ENCODE results near the gene ACOT2.
"Not testable (repeated sequence)": the region's sequence is repeated elsewhere in the genome, so short reads cannot be mapped to it uniquely, and the experiment has no call there.

ACOT2 gene, protein sequence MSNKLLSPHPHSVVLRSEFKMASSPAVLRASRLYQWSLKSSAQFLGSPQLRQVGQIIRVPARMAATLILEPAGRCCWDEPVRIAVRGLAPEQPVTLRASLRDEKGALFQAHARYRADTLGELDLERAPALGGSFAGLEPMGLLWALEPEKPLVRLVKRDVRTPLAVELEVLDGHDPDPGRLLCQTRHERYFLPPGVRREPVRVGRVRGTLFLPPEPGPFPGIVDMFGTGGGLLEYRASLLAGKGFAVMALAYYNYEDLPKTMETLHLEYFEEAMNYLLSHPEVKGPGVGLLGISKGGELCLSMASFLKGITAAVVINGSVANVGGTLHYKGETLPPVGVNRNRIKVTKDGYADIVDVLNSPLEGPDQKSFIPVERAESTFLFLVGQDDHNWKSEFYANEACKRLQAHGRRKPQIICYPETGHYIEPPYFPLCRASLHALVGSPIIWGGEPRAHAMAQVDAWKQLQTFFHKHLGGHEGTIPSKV

GRCh38 chr14:73569185-73569958 is at the start of gene ACOT2:
Gene ACOT2, plus strand, starts transcription at chr14:73569213. Its CDS starts 28 bp downstream, at chr14:73569241.
- not testable (repeated sequence) for H3K9me3 Mint-ChIP-seq; H3K27me3 Mint-ChIP-seq (ENCODE audit: low read depth)
- Mint-ChIP-seq H3K4me1 (ENCODE audit: low read depth) (peaks cover 32% of the 10 kb centered on the region), H3K4me3 (peak within 1 kb of the TSS; percentile 91), H3K27ac (peak within 1 kb of the TSS; percentile 92), H3K36me3 (ENCODE audit: low read depth) (peaks cover 26% of the 10 kb centered on the region)

DNA sequence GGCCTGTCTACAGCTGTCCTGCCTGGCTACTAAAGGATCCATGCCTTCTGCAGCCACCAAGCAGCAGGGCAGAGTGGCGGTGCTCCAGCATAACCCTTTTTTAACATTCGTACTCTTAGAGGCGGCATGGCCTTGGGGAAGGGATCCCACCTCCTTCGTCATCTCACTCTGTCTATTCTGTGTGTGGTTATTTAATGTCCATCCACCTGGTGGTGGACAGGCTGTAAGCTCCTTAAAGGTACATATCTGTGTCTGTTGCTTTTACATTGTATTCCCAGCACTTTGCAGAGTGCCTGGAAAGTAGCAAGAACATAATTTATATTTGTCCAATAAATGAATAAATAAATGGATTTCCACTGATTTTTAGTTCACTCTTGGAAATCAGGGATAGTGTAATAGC is 47.8 kb upstream of the ACOT2 start:
- H3K4me3 Mint-ChIP-seq = no peak overlapping the region
- H3K9me3 Mint-ChIP-seq = no peaks in the 10 kb centered on the region
- H3K4me1 Mint-ChIP-seq (ENCODE audit: low read depth) = no peaks in the 10 kb centered on the region
- no peaks in the 10 kb centered on the region for H3K36me3 Mint-ChIP-seq (ENCODE audit: low read depth)
- H3K27me3 Mint-ChIP-seq (ENCODE audit: low read depth) = no peaks in the 10 kb centered on the region
- H3K27ac Mint-ChIP-seq = no peak overlapping the region

- no peaks in the 10 kb centered on the region for H3K36me3 Mint-ChIP-seq (ENCODE audit: low read depth)
- no peaks in the 10 kb centered on the region for H3K27me3 Mint-ChIP-seq (ENCODE audit: low read depth)
- no peak overlapping the region for H3K4me3 Mint-ChIP-seq
- H3K4me1 Mint-ChIP-seq (ENCODE audit: low read depth) = no peaks in the 10 kb centered on the region
- no peak overlapping the region for H3K27ac Mint-ChIP-seq
- no peaks in the 10 kb centered on the region for H3K9me3 Mint-ChIP-seq
Measured at GRCh38 chr14:73524493-73524892, 44.5 kb upstream of the ACOT2 start.

GRCh38 chr14:73526036-73526984 is 42.7 kb upstream of the ACOT2 start:
- Mint-ChIP-seq H3K4me1 (ENCODE audit: low read depth) (no peaks in the 10 kb centered on the region), H3K36me3 (ENCODE audit: low read depth) (no peaks in the 10 kb centered on the region), H3K27me3 (ENCODE audit: low read depth) (no peaks in the 10 kb centered on the region)

DNA sequence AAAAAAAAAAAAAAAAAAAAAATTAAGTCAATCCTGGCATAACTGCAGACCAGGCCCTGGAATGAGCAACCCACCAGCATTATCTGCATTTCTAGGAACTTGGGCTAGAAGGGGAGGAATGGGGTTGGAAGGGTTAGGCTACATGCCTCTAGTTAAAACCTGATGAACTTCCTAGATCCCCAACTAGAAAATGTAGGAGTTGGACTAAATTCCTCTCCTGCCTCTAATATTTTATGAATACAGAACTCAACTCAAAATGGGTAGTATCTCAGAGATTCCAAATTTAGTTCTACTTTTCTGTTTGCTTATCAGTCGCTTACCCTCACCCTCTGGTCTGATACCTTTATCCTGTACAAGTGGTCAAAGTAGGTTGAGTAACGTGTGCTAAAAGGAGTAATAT is 39.7 kb upstream of the ACOT2 start:
- H3K4me1 Mint-ChIP-seq (ENCODE audit: low read depth); H3K4me3 Mint-ChIP-seq; H3K27me3 Mint-ChIP-seq (ENCODE audit: low read depth); H3K9me3 Mint-ChIP-seq; H3K36me3 Mint-ChIP-seq (ENCODE audit: low read depth); H3K27ac Mint-ChIP-seq: not testable (repeated sequence)

More at GRCh38 chr14:73526036-73526984, 42.7 kb upstream of the ACOT2 start:
- no peaks in the 10 kb centered on the region for H3K9me3 Mint-ChIP-seq
- no peak overlapping the region for H3K27ac Mint-ChIP-seq
- H3K4me3 Mint-ChIP-seq = no peak overlapping the region

- not testable (repeated sequence) for H3K4me1 Mint-ChIP-seq (ENCODE audit: low read depth); H3K9me3 Mint-ChIP-seq; H3K27ac Mint-ChIP-seq; H3K36me3 Mint-ChIP-seq (ENCODE audit: low read depth); H3K4me3 Mint-ChIP-seq
- peaks cover 10% of the 10 kb centered on the region for H3K27me3 Mint-ChIP-seq (ENCODE audit: low read depth)
Measured at GRCh38 chr14:73531971-73532370, 37.0 kb upstream of the ACOT2 start.

DNA sequence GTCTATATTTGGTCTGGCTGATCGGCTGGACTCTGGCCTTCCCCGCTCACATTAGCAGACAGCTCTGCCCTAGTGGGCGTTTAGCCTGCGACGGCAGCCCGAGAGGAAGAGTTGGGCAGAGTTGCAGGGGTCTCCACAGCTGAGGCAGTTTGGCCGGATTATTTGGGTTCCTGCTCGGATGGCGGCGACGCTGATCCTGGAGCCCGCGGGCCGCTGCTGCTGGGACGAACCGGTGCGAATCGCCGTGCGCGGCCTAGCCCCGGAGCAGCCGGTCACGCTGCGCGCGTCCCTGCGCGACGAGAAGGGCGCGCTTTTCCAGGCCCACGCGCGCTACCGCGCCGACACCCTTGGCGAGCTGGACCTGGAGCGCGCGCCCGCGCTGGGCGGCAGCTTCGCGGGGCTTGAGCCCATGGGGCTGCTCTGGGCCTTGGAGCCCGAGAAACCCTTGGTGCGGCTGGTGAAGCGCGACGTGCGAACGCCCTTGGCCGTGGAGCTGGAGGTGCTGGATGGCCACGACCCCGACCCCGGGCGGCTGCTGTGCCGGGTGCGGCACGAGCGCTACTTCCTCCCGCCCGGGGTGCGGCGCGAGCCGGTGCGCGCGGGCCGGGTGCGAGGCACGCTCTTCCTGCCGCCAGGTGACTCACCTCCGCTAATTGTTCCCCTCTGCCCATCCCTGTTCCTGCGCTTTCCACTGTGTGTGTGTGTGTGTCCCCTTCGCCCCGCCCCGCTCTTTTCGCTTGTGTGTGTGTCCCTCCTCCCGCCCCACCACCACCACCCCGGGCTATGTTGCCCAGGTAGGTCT is 31.6 kb upstream of the ACOT2 start:
- Mint-ChIP-seq H3K4me3 (peak overlapping the region; percentile 34), H3K27me3 (ENCODE audit: low read depth) (peaks cover 14% of the 10 kb centered on the region)
- H3K9me3 Mint-ChIP-seq; H3K36me3 Mint-ChIP-seq (ENCODE audit: low read depth); H3K27ac Mint-ChIP-seq; H3K4me1 Mint-ChIP-seq (ENCODE audit: low read depth): not testable (repeated sequence)

GRCh38 chr14:73539017-73539416 is 30.0 kb upstream of the ACOT2 start:
- H3K4me1 Mint-ChIP-seq (ENCODE audit: low read depth); H3K9me3 Mint-ChIP-seq; H3K36me3 Mint-ChIP-seq (ENCODE audit: low read depth); H3K27ac Mint-ChIP-seq; H3K4me3 Mint-ChIP-seq: not testable (repeated sequence)
- H3K27me3 Mint-ChIP-seq (ENCODE audit: low read depth) = peaks cover 14% of the 10 kb centered on the region

- H3K36me3 Mint-ChIP-seq (ENCODE audit: low read depth); H3K4me1 Mint-ChIP-seq (ENCODE audit: low read depth); H3K4me3 Mint-ChIP-seq; H3K27me3 Mint-ChIP-seq (ENCODE audit: low read depth); H3K27ac Mint-ChIP-seq; H3K9me3 Mint-ChIP-seq: not testable (repeated sequence)
Measured at GRCh38 chr14:73542961-73543360, 26.1 kb upstream of the ACOT2 start.

DNA sequence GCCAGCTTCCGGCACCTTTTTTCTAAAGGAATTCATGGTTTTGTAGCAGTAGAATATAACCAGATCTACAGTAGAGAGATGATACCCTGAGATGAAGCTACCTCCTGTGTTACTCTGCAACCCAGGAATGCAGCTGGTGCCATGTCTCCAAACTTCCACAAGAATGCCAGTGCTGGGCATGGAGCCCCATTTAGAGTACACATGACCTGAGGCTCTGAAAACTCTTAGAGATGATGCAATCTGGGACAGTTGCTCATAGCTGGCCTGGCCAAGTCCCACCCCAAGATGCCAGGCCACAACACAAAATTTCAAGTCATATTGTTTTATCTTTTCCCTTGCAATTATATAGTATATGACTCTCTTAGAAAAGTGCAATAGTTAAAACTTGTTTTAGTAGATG is 23.7 kb upstream of the ACOT2 start:
- H3K27me3 Mint-ChIP-seq (ENCODE audit: low read depth); H3K9me3 Mint-ChIP-seq: not testable (repeated sequence)

DNA sequence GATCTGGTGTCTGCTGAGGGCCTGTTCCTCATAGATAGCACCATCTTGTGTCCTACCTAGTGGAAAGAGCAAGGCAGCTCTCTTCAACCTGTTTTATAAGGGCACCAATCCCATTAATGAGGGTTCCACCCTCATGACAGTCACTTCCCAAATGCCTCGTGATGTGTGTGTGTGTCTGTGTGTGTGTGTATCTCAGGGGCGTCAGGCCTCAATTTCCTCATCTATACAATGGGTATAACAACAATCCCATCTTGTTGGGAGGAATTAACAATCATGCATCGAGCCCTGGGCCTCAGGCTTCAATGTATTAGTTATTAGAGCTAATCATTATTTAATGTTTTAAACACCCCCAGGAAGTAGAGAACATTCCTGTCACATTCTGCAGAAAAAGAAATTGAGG is 19.9 kb upstream of the ACOT2 start:
- H3K27ac Mint-ChIP-seq; H3K36me3 Mint-ChIP-seq (ENCODE audit: low read depth); H3K9me3 Mint-ChIP-seq; H3K27me3 Mint-ChIP-seq (ENCODE audit: low read depth); H3K4me1 Mint-ChIP-seq (ENCODE audit: low read depth); H3K4me3 Mint-ChIP-seq: not testable (repeated sequence)

More for the DNA sequence above, 23.7 kb upstream of the ACOT2 start:
- H3K27ac Mint-ChIP-seq; H3K4me1 Mint-ChIP-seq (ENCODE audit: low read depth); H3K36me3 Mint-ChIP-seq (ENCODE audit: low read depth); H3K4me3 Mint-ChIP-seq: not testable (repeated sequence)

DNA sequence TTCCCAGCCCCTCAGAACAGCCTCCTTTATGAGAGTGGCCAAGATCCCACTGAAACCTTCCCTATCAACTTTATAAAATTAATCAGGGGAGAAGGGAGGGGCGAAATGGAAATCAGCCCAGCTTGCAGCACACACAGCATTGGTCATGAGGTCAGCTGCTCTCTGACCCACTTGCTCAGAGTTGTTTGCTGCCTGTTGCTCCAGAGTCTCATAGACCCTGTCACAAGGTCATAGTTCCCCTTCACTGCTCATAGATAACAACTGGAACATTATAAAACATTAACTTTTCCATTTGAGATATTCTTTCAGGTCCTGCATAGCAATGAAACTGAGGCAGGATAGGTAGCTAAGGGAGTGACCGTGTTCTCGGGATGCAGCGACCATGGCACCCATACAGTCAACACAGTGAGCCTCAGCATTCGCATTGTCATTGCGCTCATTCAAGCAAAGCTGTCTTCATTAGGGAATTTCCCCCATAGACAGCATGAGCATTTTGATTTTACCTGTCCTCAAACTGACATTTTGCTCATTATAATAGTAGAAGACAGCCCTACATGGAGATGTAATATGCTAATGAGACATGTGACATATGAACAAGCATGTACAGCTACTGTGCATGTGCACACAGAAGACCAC is 19.0 kb upstream of the ACOT2 start:
- not testable (repeated sequence) for H3K27me3 Mint-ChIP-seq (ENCODE audit: low read depth); H3K36me3 Mint-ChIP-seq (ENCODE audit: low read depth); H3K9me3 Mint-ChIP-seq; H3K27ac Mint-ChIP-seq; H3K4me3 Mint-ChIP-seq; H3K4me1 Mint-ChIP-seq (ENCODE audit: low read depth)

GRCh38 chr14:73553845-73554244 is 15.2 kb upstream of the ACOT2 start:
- no peaks in the 10 kb centered on the region for H3K36me3 Mint-ChIP-seq (ENCODE audit: low read depth)
- no peaks in the 10 kb centered on the region for H3K9me3 Mint-ChIP-seq
- no peak overlapping the region for H3K4me3 Mint-ChIP-seq
- no peaks in the 10 kb centered on the region for H3K4me1 Mint-ChIP-seq (ENCODE audit: low read depth)
- H3K27me3 Mint-ChIP-seq (ENCODE audit: low read depth) = no peaks in the 10 kb centered on the region
- no peak overlapping the region for H3K27ac Mint-ChIP-seq

Measured in T-helper 1 cell treated with Interleukin-12 subunit alpha and Interleukin-12 subunit beta and Interleukin-4 antibody, amounts not matched to agents 30 μg/mL and 1 μg/mL, for 36 hours (primary cell).